ENCODE measurements around the gene SUGP1. TPM values are rescaled to one million over a fixed set of nuclear protein-coding genes. Genes with fewer than 3 reads are reported as not detected.
"Not testable (repeated sequence)": the region's sequence is repeated elsewhere in the genome, so short reads cannot be mapped to it uniquely, and the experiment has no call there.

SUGP1 gene
- total and polyA plus RNA-seq, 4 donors = 11.2 to 18.9 (median 14.8) TPM

DNA sequence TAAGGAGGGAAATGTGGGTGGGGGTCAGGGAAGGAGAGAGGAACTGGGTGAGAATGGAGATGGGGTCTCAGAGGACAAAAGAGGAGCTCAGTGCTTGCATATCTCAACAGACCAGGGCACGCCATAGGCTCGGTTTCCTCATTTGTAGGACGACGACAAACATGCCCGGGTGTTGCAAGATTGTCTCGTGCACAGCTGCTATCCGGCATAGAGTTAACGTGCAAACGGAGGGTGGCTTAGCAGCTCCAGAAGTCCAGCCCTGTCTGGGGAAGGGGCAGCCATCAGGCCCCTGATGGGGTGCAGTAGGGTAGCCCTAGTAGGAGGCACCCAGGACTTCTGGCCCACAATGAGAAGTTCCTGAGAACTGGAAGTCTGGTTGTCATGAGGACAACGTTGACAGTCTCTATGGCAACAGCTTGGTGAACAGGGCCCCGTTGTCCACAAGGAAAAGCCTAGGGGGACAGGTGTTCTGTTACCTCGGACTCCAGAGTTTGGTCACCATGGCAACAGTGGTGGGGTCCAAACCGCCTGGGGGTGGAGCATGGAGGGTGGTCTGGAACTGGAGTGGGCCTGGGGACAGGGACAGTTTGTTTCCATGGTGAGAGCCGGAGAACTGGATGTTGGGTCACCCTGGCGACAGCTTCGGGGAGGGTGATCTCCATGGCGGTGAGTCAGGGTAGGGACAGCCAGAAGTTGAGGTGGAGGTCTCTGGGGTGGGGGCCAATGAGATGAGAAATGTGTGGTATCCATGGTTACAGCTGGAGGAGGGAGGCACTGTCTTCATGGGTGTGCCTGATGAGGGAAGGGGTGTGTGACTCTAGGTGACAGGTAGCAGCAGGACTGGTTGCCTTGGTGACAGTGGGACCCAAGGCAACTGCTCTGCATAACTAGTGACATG, 64.0 kb downstream of the SUGP1 start:
- H3K27me3 ChIP-seq (ENCODE audit: control insufficient read depth in 4 of 4, insufficient read depth in 4 of 4, low read length in 3 of 4) = no peaks in the 10 kb centered on the region
- H3K4me3 ChIP-seq (ENCODE audit: low read depth in 1 of 3, low read length in 3 of 3) = no peak overlapping the region
- WGBS = 39% methylated on average over 17 of the region's 17 CpGs
- no peak overlapping the region for H3K9ac ChIP-seq (ENCODE audit: low read depth in 1 of 2, low read length in 2 of 2)
- no peaks in the 10 kb centered on the region for H3K9me3 ChIP-seq (ENCODE audit: control insufficient read depth in 4 of 4, low read length in 3 of 4)
- no peak overlapping the region for H3K27ac ChIP-seq (ENCODE audit: low read depth in 1 of 2, low read length in 2 of 2)
- TF ChIP-seq FOXA2 (IDR thresholded peaks at IDR 0.05) (no peak), SP1 (IDR thresholded peaks at IDR 0.05) (no peak), NR2F2 (IDR thresholded peaks at IDR 0.05) (no peak), EGR1 (IDR thresholded peaks at IDR 0.05; ENCODE audit: low read depth in 2 of 2) (no peak), GABPA (IDR thresholded peaks at IDR 0.05 in 1 of 2, conservative IDR thresholded peaks at IDR 0.05 in 1 of 2) (no peak)
- TF ChIP-seq, protein P1, sequence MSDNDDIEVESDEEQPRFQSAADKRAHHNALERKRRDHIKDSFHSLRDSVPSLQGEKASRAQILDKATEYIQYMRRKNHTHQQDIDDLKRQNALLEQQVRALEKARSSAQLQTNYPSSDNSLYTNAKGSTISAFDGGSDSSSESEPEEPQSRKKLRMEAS (IDR thresholded peaks at IDR 0.05) = no peak
- no peaks in the 10 kb centered on the region for H3K4me1 ChIP-seq (ENCODE audit: control insufficient read depth in 4 of 4, insufficient read depth in 4 of 4, low read length in 3 of 4)
- H3K36me3 ChIP-seq (ENCODE audit: control insufficient read depth in 4 of 4, insufficient read depth in 3 of 4, low read depth in 1 of 4, low read length in 3 of 4) = no peaks in the 10 kb centered on the region
- no peak for DNase-seq (ENCODE audit: low spot score)

DNA sequence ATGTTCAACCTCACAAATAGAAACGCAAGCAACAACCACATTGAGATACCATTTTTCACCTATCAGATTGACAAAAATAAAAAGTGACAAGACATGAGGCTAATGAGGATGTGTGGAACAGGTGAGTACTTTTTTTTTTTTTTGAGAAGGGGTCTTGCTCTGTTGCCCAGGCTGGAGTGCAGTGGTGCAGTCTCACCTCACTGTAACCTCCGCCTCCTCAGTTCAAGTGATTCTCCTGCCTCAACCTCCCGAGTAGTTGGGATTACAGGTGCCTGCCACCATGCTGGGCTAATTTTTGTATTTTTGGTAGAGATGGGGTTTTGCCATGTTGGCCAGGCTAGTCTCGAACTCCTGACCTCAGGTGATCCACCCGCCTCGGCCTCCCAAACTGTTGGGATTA, 66.9 kb downstream of the SUGP1 start:
- not testable (repeated sequence) for H3K9me3 ChIP-seq (ENCODE audit: control insufficient read depth in 4 of 4, low read length in 3 of 4); H3K27ac ChIP-seq (ENCODE audit: low read depth in 1 of 2, low read length in 2 of 2); H3K4me3 ChIP-seq (ENCODE audit: low read depth in 1 of 3, low read length in 3 of 3); H3K4me1 ChIP-seq (ENCODE audit: control insufficient read depth in 4 of 4, insufficient read depth in 4 of 4, low read length in 3 of 4); H3K9ac ChIP-seq (ENCODE audit: low read depth in 1 of 2, low read length in 2 of 2); H3K36me3 ChIP-seq (ENCODE audit: control insufficient read depth in 4 of 4, insufficient read depth in 3 of 4, low read depth in 1 of 4, low read length in 3 of 4); H3K27me3 ChIP-seq (ENCODE audit: control insufficient read depth in 4 of 4, insufficient read depth in 4 of 4, low read length in 3 of 4); DNase-seq (ENCODE audit: low spot score)
- WGBS = 82% methylated on average over 6 of the region's 6 CpGs

DNA sequence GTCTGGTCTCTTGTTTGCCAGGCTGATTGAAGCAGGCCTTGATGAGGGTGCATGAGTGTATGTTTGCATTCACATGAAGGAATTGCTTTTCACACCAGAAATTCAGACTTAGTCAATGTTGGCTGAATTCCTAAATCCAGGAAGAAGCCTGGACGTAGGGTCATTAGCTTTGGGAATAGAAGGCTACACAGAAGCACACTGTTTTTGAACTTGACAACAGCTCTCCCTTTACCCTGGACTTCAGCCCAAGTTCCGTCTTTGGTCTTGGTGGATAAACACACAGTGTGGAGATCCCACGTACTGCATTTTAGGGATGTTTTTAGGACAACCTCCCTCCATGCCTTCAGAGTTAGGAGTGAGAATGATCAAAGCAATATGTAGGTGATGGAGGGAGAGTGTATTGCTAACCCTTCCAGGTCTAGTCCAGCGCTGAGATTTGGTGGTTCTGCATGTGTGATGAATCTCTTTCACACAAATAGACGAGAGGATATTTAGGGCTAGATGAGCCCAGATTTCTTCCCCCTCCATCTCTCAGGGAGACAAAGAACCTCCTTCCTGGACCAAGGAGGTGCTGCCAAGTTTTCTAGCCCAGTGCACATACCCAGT, 70.0 kb downstream of the SUGP1 start:
- H3K4me3 ChIP-seq (ENCODE audit: low read depth in 1 of 3, low read length in 3 of 3) = no peak overlapping the region
- no peaks in the 10 kb centered on the region for H3K36me3 ChIP-seq (ENCODE audit: control insufficient read depth in 4 of 4, insufficient read depth in 3 of 4, low read depth in 1 of 4, low read length in 3 of 4)
- H3K4me1 ChIP-seq (ENCODE audit: control insufficient read depth in 4 of 4, insufficient read depth in 4 of 4, low read length in 3 of 4) = no peaks in the 10 kb centered on the region
- WGBS = 56% methylated on average over 5 of the region's 5 CpGs
- H3K9me3 ChIP-seq (ENCODE audit: control insufficient read depth in 4 of 4, low read length in 3 of 4) = no peaks in the 10 kb centered on the region
- no peak for DNase-seq (ENCODE audit: low spot score)
- H3K27me3 ChIP-seq (ENCODE audit: control insufficient read depth in 4 of 4, insufficient read depth in 4 of 4, low read length in 3 of 4) = no peaks in the 10 kb centered on the region
- TF ChIP-seq, protein P2, sequence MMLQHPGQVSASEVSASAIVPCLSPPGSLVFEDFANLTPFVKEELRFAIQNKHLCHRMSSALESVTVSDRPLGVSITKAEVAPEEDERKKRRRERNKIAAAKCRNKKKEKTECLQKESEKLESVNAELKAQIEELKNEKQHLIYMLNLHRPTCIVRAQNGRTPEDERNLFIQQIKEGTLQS (IDR thresholded peaks at IDR 0.05) = no peak
- TF ChIP-seq GABPA (IDR thresholded peaks at IDR 0.05 in 1 of 2, conservative IDR thresholded peaks at IDR 0.05 in 1 of 2) (no peak), RXRA (IDR thresholded peaks at IDR 0.05) (peak in 1 of 2 donors; percentile 31)
- no peak overlapping the region for H3K9ac ChIP-seq (ENCODE audit: low read depth in 1 of 2, low read length in 2 of 2)
- no peak overlapping the region for H3K27ac ChIP-seq (ENCODE audit: low read depth in 1 of 2, low read length in 2 of 2)

DNA sequence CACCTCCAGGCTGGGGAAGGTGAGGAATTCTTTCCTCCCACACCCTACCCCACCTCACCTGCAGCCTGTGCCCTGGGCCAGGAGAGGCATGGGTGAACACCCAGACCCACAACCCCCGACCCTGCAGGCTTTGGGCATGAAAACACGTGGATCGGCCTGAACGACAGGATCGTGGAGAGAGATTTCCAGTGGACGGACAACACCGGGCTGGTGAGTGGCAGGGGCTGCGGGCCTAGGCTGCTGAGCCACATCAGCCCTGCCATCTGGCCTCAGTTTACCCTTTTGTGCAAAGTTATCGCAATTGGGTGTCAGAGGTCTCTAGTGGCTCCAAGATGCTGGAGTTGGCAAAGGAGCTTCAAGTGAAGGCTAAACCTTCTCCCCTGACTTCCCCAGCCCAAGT, 79.8 kb downstream of the SUGP1 start:
- WGBS = 74% methylated on average over 9 of the region's 9 CpGs
- no peak overlapping the region for H3K27ac ChIP-seq (ENCODE audit: low read depth in 1 of 2, low read length in 2 of 2)
- H3K9me3 ChIP-seq (ENCODE audit: control insufficient read depth in 4 of 4, low read length in 3 of 4) = no peaks in the 10 kb centered on the region
- H3K4me3 ChIP-seq (ENCODE audit: low read depth in 1 of 3, low read length in 3 of 3) = no peak overlapping the region
- no peaks in the 10 kb centered on the region for H3K4me1 ChIP-seq (ENCODE audit: control insufficient read depth in 4 of 4, insufficient read depth in 4 of 4, low read length in 3 of 4)
- no peak overlapping the region for H3K9ac ChIP-seq (ENCODE audit: low read depth in 1 of 2, low read length in 2 of 2)
- H3K27me3 ChIP-seq (ENCODE audit: control insufficient read depth in 4 of 4, insufficient read depth in 4 of 4, low read length in 3 of 4) = no peaks in the 10 kb centered on the region
- DNase-seq (ENCODE audit: low spot score) = no peak
- no peaks in the 10 kb centered on the region for H3K36me3 ChIP-seq (ENCODE audit: control insufficient read depth in 4 of 4, insufficient read depth in 3 of 4, low read depth in 1 of 4, low read length in 3 of 4)
- TF ChIP-seq FOXA2 (IDR thresholded peaks at IDR 0.05) (no peak), FOXA1 (IDR thresholded peaks at IDR 0.05) (no peak), TAF1 (conservative IDR thresholded peaks at IDR 0.05) (no peak), EGR1 (IDR thresholded peaks at IDR 0.05; ENCODE audit: low read depth in 2 of 2) (no peak), NR2F2 (IDR thresholded peaks at IDR 0.05) (no peak), JUND (IDR thresholded peaks at IDR 0.05) (no peak), HNF4A (conservative IDR thresholded peaks at IDR 0.05) (no peak), GABPA (IDR thresholded peaks at IDR 0.05 in 1 of 2, conservative IDR thresholded peaks at IDR 0.05 in 1 of 2) (no peak), YY1 (IDR thresholded peaks at IDR 0.05) (no peak), RAD21 (IDR thresholded peaks at IDR 0.05) (no peak), RXRA (IDR thresholded peaks at IDR 0.05) (no peak)
- TF ChIP-seq, protein P3, sequence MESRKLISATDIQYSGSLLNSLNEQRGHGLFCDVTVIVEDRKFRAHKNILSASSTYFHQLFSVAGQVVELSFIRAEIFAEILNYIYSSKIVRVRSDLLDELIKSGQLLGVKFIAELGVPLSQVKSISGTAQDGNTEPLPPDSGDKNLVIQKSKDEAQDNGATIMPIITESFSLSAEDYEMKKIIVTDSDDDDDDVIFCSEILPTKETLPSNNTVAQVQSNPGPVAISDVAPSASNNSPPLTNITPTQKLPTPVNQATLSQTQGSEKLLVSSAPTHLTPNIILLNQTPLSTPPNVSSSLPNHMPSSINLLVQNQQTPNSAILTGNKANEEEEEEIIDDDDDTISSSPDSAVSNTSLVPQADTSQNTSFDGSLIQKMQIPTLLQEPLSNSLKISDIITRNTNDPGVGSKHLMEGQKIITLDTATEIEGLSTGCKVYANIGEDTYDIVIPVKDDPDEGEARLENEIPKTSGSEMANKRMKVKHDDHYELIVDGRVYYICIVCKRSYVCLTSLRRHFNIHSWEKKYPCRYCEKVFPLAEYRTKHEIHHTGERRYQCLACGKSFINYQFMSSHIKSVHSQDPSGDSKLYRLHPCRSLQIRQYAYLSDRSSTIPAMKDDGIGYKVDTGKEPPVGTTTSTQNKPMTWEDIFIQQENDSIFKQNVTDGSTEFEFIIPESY (IDR thresholded peaks at IDR 0.05) = no peak
- TF ChIP-seq, protein P4, sequence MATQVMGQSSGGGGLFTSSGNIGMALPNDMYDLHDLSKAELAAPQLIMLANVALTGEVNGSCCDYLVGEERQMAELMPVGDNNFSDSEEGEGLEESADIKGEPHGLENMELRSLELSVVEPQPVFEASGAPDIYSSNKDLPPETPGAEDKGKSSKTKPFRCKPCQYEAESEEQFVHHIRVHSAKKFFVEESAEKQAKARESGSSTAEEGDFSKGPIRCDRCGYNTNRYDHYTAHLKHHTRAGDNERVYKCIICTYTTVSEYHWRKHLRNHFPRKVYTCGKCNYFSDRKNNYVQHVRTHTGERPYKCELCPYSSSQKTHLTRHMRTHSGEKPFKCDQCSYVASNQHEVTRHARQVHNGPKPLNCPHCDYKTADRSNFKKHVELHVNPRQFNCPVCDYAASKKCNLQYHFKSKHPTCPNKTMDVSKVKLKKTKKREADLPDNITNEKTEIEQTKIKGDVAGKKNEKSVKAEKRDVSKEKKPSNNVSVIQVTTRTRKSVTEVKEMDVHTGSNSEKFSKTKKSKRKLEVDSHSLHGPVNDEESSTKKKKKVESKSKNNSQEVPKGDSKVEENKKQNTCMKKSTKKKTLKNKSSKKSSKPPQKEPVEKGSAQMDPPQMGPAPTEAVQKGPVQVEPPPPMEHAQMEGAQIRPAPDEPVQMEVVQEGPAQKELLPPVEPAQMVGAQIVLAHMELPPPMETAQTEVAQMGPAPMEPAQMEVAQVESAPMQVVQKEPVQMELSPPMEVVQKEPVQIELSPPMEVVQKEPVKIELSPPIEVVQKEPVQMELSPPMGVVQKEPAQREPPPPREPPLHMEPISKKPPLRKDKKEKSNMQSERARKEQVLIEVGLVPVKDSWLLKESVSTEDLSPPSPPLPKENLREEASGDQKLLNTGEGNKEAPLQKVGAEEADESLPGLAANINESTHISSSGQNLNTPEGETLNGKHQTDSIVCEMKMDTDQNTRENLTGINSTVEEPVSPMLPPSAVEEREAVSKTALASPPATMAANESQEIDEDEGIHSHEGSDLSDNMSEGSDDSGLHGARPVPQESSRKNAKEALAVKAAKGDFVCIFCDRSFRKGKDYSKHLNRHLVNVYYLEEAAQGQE (IDR thresholded peaks at IDR 0.05) = no peak
- TF ChIP-seq, protein P1 (IDR thresholded peaks at IDR 0.05) = no peak
